HG02970 (cell line): ENCODE measurements around the gene GGTA1.

ENCODE experiments used
- ATAC-seq: cut with Tn5 transposase; IDR thresholded peaks from one replicate; pipeline ENCODE4 v1.9.1; 2021; ENCODE audit warnings: mild to moderate bottlenecking, moderate library complexity, moderate number of reproducible peaks; ENCODE audit not compliant: unreplicated experiment, low FRiP score

Gene GGTA1

DNA sequence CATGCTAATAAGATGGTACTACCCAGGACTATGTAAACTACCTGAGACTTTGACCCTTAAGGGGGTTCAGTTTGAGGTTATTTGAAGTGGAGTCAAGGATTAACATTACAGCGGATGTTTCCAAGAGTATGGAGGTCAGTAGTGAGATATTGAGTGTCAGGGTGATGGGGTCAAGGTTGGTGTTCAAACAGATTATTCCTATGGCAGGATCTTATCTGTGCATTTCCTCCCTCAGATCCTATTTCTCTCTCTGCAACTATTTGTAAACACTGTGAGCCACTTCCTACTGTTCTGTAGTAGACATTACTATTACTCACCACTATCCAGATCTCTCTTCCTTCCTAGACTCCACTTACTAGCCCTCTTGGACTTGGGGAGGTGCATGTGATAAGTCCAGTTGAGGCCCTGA, 75.6 kb downstream of the GGTA1 start:
- no peak for ATAC-seq

DNA sequence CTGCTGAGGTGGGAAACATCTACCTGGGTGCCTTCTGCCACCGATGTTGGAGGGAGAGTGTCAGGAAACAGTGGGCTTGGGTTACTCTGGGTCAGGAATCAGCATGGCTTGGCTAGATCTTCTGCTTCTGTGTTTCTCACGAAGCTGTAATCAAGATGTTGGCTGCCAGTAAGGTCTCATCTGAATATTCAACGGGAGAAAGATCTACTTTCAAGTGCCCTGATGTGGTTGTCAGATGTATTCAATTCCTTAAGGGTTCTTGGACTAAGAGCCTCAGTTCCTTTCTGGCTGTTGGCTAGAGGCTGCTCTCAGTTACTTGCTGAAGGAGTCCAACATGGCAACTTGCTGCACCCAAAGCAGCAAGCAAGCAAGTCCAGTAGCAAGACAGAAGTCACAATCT, 87.7 kb downstream of the GGTA1 start:
- no peak for ATAC-seq

DNA sequence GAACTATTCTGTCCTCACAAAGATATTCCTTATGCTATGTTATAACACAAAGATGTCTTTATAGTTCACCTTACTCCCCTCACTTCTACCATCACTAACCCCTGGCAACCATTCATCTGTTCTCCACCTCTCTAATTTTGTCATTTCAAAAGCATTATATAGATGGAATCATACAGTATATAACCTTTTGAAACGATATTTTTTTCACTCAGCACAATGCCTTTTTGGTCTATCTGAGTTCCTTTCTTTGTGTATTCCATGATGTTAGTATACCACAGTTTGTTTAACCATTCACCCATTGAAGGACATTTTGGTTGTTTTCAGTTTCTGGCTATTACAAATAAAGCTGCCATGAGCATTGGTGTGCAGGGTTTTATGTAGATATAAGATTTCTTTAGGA, 93.7 kb downstream of the GGTA1 start:
- ATAC-seq = no peak
